Measurements from ENCODE around the gene FUT6. TPM values are rescaled to one million over a fixed set of nuclear protein-coding genes. Genes with fewer than 3 reads are reported as not detected.

Gene FUT6
- total RNA-seq, 4 donors from 2014 or later: 3.0 TPM; not detected in 3

- Histone ChIP-seq H3K27me3 (peaks cover 40% of the 10 kb centered on the region), H3K9me3 (no peaks in the 10 kb centered on the region), H3K4me1 (peaks cover 0 to 35% (median 10%) of the 10 kb centered on the region in 3 donors), H3K27ac (peak overlapping the region; percentile 85 to 96 (median 92)), H3K36me3 (peaks cover 0 to 10% of the 10 kb centered on the region in 2 donors), H3K4me3 (peak overlapping the region; percentile 68 to 76)
- ATAC-seq: peak; percentile 62
- no CpG with 5 or more reads among the region's 46 CpGs for WGBS, 2 donors (ENCODE audit: low coverage in 1 of 2)
- peak in 3 of 4 experiments; percentile 89 to 93 (median 90) for TF ChIP-seq CTCF (IDR thresholded peaks at IDR 0.05)
- TF ChIP-seq POLR2AphosphoS5 (IDR thresholded peaks at IDR 0.05): peak; percentile 75
- no peak for TF ChIP-seq EP300 (IDR thresholded peaks at IDR 0.05)
These were observed 33.9 kb downstream of the FUT6 start for GRCh38 chr19:5805462-5806132.

GRCh38 chr19:5804516-5805461, 34.7 kb downstream of the FUT6 start, which contains the start of gene NRTN:
Gene NRTN, plus strand, starts transcription at chr19:5805067. Its CDS starts 19,099 bp downstream, at chr19:5824166.
- H3K4me3 ChIP-seq: peak within 1 kb of the TSS; percentile 68 to 76
- peak; percentile 48 for ATAC-seq
- peak within 1 kb of the TSS; percentile 85 to 96 (median 92) for H3K27ac ChIP-seq
- H3K9me3 ChIP-seq: no peaks in the 10 kb centered on the region
- peaks cover 0 to 4% of the 10 kb centered on the region in 2 donors for H3K36me3 ChIP-seq
- H3K27me3 ChIP-seq: peaks cover 48% of the 10 kb centered on the region
- WGBS, 2 donors (ENCODE audit: low coverage in 1 of 2): 0 to 17% methylated on average over 2 to 3 of the region's 107 CpGs
- TF ChIP-seq CTCF (IDR thresholded peaks at IDR 0.05): no peak
- peak in 1 of 2 donors; percentile 24 for TF ChIP-seq POLR2A (IDR thresholded peaks at IDR 0.05)
- H3K4me1 ChIP-seq: peaks cover 0 to 35% (median 10%) of the 10 kb centered on the region in 3 donors

- ATAC-seq: peak; percentile 86
- Histone ChIP-seq H3K4me3 (peak overlapping the region in 1 of 2 donors; percentile 68), H3K9me3 (no peaks in the 10 kb centered on the region), H3K4me1 (peaks cover 0 to 35% (median 10%) of the 10 kb centered on the region in 3 donors), H3K27ac (peak overlapping the region in 3 of 4 donors; percentile 90 to 96 (median 93)), H3K27me3 (peaks cover 54% of the 10 kb centered on the region), H3K36me3 (peaks cover 0 to 4% of the 10 kb centered on the region in 2 donors)
- TF ChIP-seq CTCF (IDR thresholded peaks at IDR 0.05) (peak in 3 of 4 experiments; percentile 97 to 98 (median 98)), POLR2A (IDR thresholded peaks at IDR 0.05) (no peak)
- WGBS, 2 donors (ENCODE audit: low coverage in 1 of 2): 0 to 8% methylated on average over 1 to 11 of the region's 54 CpGs
These were observed 35.6 kb downstream of the FUT6 start for GRCh38 chr19:5803752-5804515.

- peaks cover 0 to 35% (median 10%) of the 10 kb centered on the region in 3 donors for H3K4me1 ChIP-seq
- peaks cover 54% of the 10 kb centered on the region for H3K27me3 ChIP-seq
- H3K36me3 ChIP-seq: peaks cover 0 to 3% of the 10 kb centered on the region in 2 donors
- peak overlapping the region in 1 of 2 donors; percentile 68 for H3K4me3 ChIP-seq
- peak overlapping the region in 2 of 4 donors; percentile 90 to 93 for H3K27ac ChIP-seq
- no peaks in the 10 kb centered on the region for H3K9me3 ChIP-seq
- WGBS, 2 donors (ENCODE audit: low coverage in 1 of 2): 0 to 11% methylated on average over 1 to 8 of the region's 8 CpGs
- TF ChIP-seq POLR2A (IDR thresholded peaks at IDR 0.05) (no peak), CTCF (IDR thresholded peaks at IDR 0.05) (no peak)
- no peak for ATAC-seq
These were observed 36.1 kb downstream of the FUT6 start for GRCh38 chr19:5803441-5803751.
